SK-N-SH (cell line): ENCODE measurements around the gene FAM117B. TPM values are rescaled to one million over a fixed set of nuclear protein-coding genes. Genes with fewer than 3 reads are reported as not detected.

Experiments used
- CTCF ChIA-PET: fragments of 300-600, 350-600 bp; formaldehyde crosslinking; extraction: SDS; loops from one replicate; lab custom pipeline; 2021; lab: Yijun Ruan, JAX
- POLR2A ChIA-PET: fragments of 350-600 bp; sonication (Branson Sonifier 250); formaldehyde crosslinking; extraction: SDS; loops from one replicate; lab custom pipeline; 2020; ENCODE audit warnings: antibody characterized with exemption, inconsistent platforms; lab: Yijun Ruan, JAX
- DNase-seq: peaks from one replicate; pipeline ENCODE4 v3.0.0; 2012
- H2AFZ ChIP-seq: fragments of 200-600 bp; sonication (generic); 2 replicates; pipeline ENCODE4 v1.8.1; 2016; ENCODE audit warnings: antibody characterized with exemption, mild to moderate bottlenecking, low read depth
- H3F3A ChIP-seq: fragments of 200-600 bp; sonication (generic); replicated peaks from 2 replicates; pipeline ENCODE3; 2016; ENCODE audit warnings: antibody characterized with exemption, mild to moderate bottlenecking; ENCODE audit not compliant: insufficient read depth
- H3K27ac ChIP-seq, 2 experiments: fragments of 200-500 bp in 1 of 2; fragments of 200-600 bp in 1 of 2; sonication (Bioruptor generic) in 1 of 2; sonication (generic), shearing (Covaris generic) in 1 of 2; 2 replicates each; pipeline versions ENCODE4 v1.5.1 to v1.6.1; 2014 to 2016; ENCODE audit warnings: low read depth in 2 of 2, inconsistent platforms in 1 of 2, low read length in 1 of 2, mild to moderate bottlenecking in 1 of 2, mixed read lengths in 1 of 2
- H3K27me3 ChIP-seq: fragments of 200-600 bp; sonication (generic), shearing (Covaris generic); 2 replicates; pipeline ENCODE4 v1.6.1; 2016; ENCODE audit warnings: mixed run types; ENCODE audit not compliant: insufficient read depth
- H3K36me3 ChIP-seq, 2 experiments: fragments of 200-500 bp in 1 of 2; fragments of 200-600 bp in 1 of 2; sonication (Bioruptor generic) in 1 of 2; sonication (generic) in 1 of 2; replicated peaks in 1 of 2; 2 replicates each; pipeline versions ENCODE3 to v1.5.1; 2014 to 2016; ENCODE audit warnings: low read length in 1 of 2, mild to moderate bottlenecking in 1 of 2; ENCODE audit not compliant: insufficient read depth in 2 of 2, control insufficient read depth in 1 of 2
- H3K4me1 ChIP-seq, 2 experiments: fragments of 200-500 bp in 1 of 2; fragments of 200-600 bp in 1 of 2; sonication (Bioruptor generic) in 1 of 2; sonication (generic), shearing (Covaris generic) in 1 of 2; 2 replicates each; pipeline versions ENCODE4 v1.5.1 to v1.6.1; 2014 to 2016; ENCODE audit warnings: low read depth in 1 of 2, low read length in 1 of 2, mixed run types in 1 of 2; ENCODE audit not compliant: insufficient read depth in 2 of 2, control insufficient read depth in 1 of 2
- H3K4me2 ChIP-seq: fragments of 200-600 bp; sonication (generic), shearing (Covaris generic); 2 replicates; pipeline ENCODE4 v1.6.1; 2017; ENCODE audit warnings: mixed run types
- H3K4me3 ChIP-seq, 2 experiments: fragments of 200-500 bp in 1 of 2; fragments of 200-600 bp in 1 of 2; sonication (Bioruptor generic) in 1 of 2; sonication (generic), shearing (Covaris generic) in 1 of 2; 2 replicates each; pipeline versions ENCODE4 v1.5.1 to v1.8.1; 2014 to 2016; ENCODE audit warnings: low read depth in 2 of 2, inconsistent platforms in 1 of 2, low read length in 1 of 2, mild to moderate bottlenecking in 1 of 2, mixed read lengths in 1 of 2, moderate library complexity in 1 of 2
- H3K79me2 ChIP-seq: fragments of 200-600 bp; sonication (generic); 2 replicates; pipeline ENCODE4 v1.8.1; 2017; ENCODE audit warnings: mild to moderate bottlenecking; ENCODE audit not compliant: insufficient read depth
- H3K9ac ChIP-seq: fragments of 200-600 bp; sonication (generic); 2 replicates; pipeline ENCODE4 v1.6.1; 2017; ENCODE audit warnings: mixed run types
- H3K9me2 ChIP-seq: fragments of 200-600 bp; sonication (generic); 2 replicates; pipeline ENCODE4 v1.6.1; 2017; ENCODE audit warnings: mixed run types
- H3K9me3 ChIP-seq: fragments of 200-600 bp; sonication (generic); 2 replicates; pipeline ENCODE4 v1.6.1; 2017; ENCODE audit warnings: mixed run types, mild to moderate bottlenecking, moderate library complexity
- H4K20me1 ChIP-seq: fragments of 200-600 bp; sonication (generic); 2 replicates; pipeline ENCODE4 v1.6.1; 2017; ENCODE audit warnings: mild to moderate bottlenecking, mixed run types; ENCODE audit not compliant: insufficient read depth
- ELF1 ChIP-seq: IDR thresholded peaks from 2 replicates; pipeline ENCODE4 v1.4.0; 2012
- EP300 ChIP-seq, 2 experiments: IDR thresholded peaks; 2 replicates each; pipeline versions ENCODE4 v1.4.0 to v1.6.1; 2012; ENCODE audit warnings: borderline replicate concordance in 1 of 2, low read depth in 1 of 2, low read length in 1 of 2
- FOSL2 ChIP-seq: IDR thresholded peaks from 2 replicates; pipeline ENCODE4 v1.4.0; 2012; ENCODE audit warnings: low read depth, mild to moderate bottlenecking, moderate library complexity, borderline replicate concordance
- FOXJ3 ChIP-seq: sonication (generic); formaldehyde crosslinking; IDR thresholded peaks from 2 replicates; pipeline ENCODE4 v1.5.1; 2020; ENCODE audit warnings: mild to moderate bottlenecking, missing genetic modification reagents
- FOXM1 ChIP-seq: IDR thresholded peaks from 2 replicates; pipeline ENCODE4 v1.4.0; 2012; ENCODE audit warnings: low read depth, mild to moderate bottlenecking
- MEF2A ChIP-seq: IDR thresholded peaks from 2 replicates; pipeline ENCODE4 v1.4.0; 2012; ENCODE audit warnings: low read depth, borderline replicate concordance
- NFIC ChIP-seq: IDR thresholded peaks from 2 replicates; pipeline ENCODE4 v1.4.0; 2012; ENCODE audit warnings: borderline replicate concordance
- POLR2AphosphoS5 ChIP-seq: IDR thresholded peaks from 2 replicates; pipeline ENCODE4 v1.6.1; 2012; ENCODE audit warnings: low read depth, low read length
- RCOR1 ChIP-seq: fragments of 150-350 bp; IDR thresholded peaks from 2 replicates; pipeline ENCODE4 v1.6.1; 2017; ENCODE audit warnings: antibody characterized with exemption, low read length
- RFX5 ChIP-seq: IDR thresholded peaks from 2 replicates; pipeline ENCODE4 v1.6.1; 2012; ENCODE audit warnings: mild to moderate bottlenecking, improper control_type of control experiment, low read length
- SMC3 ChIP-seq: IDR thresholded peaks from 2 replicates; pipeline ENCODE4 v1.6.1; 2012; ENCODE audit warnings: low read depth, low read length, improper control_type of control experiment
- TAF1 ChIP-seq: IDR thresholded peaks from 2 replicates; pipeline ENCODE4 v1.6.1; 2012; ENCODE audit warnings: low read depth, mild to moderate bottlenecking, low read length, moderate library complexity, borderline replicate concordance
- USF1 ChIP-seq: IDR thresholded peaks from 2 replicates; pipeline ENCODE4 v1.4.0; 2012; ENCODE audit warnings: low read depth, borderline replicate concordance
- WGBS: methylation state at CpG from one replicate; pipeline ENCODE4 v1.1.6; 2017; ENCODE audit warnings: low lambda C conversion rate; 5-methylcytosine and 5-hydroxymethylcytosine counted together
- polyA plus RNA-seq, 3 experiments: library from polyadenylated mRNA; depleted of rRNA; stranded (reverse); fragments of >200 nt; gene quantifications; 2 replicates each; pipeline ENCODE4 v1.2.3, GENCODE V29; 2012
- TF ChIP-seq, protein P1 (sequence below): fragments of 150-350 bp; IDR thresholded peaks from 2 replicates; pipeline ENCODE4 v1.6.1; 2017; ENCODE audit warnings: antibody characterized with exemption, low read length, low read depth, borderline replicate concordance
- TF ChIP-seq, protein P2 (sequence below): fragments of 200-600 bp; sonication (generic); IDR thresholded peaks from 2 replicates; pipeline ENCODE4 v1.6.1; 2017; ENCODE audit warnings: antibody characterized with exemption, mild to moderate bottlenecking, moderate library complexity
- TF ChIP-seq, protein P3 (sequence below): IDR thresholded peaks from 2 replicates; pipeline ENCODE4 v1.6.1; 2012; ENCODE audit warnings: mild to moderate bottlenecking, low read depth, low read length, moderate library complexity

Gene FAM117B
- polyA plus RNA-seq, 1 of the 3 experiments (the other 2 are of a cell fraction), result 0.90 TPM

GRCh38 chr2:202604699-202605098 is 30.1 kb upstream of the FAM117B start:
- H3K9me3 ChIP-seq, result no peaks in the 10 kb centered on the region
- H2AFZ ChIP-seq, result no peak overlapping the region
- DNase-seq, result no peak
- no peaks in the 10 kb centered on the region for H3K4me1 ChIP-seq
- no peaks in the 10 kb centered on the region for H3K79me2 ChIP-seq
- POLR2A ChIA-PET, result no interaction called here
- H4K20me1 ChIP-seq, result no peaks in the 10 kb centered on the region
- TF ChIP-seq RCOR1 (no peak), FOXJ3 (CRISPR knock-in tag) (no peak), SMC3 (no peak), POLR2AphosphoS5 (no peak), ELF1 (no peak), NFIC (no peak), RFX5 (no peak), EP300 (IDR thresholded peaks at IDR 0.05; ENCODE audit: borderline replicate concordance in 1 of 2, low read depth in 1 of 2, low read length in 1 of 2) (no peak), USF1 (no peak), FOSL2 (no peak), TAF1 (no peak), MEF2A (no peak), FOXM1 (no peak)
- TF ChIP-seq, protein P1, sequence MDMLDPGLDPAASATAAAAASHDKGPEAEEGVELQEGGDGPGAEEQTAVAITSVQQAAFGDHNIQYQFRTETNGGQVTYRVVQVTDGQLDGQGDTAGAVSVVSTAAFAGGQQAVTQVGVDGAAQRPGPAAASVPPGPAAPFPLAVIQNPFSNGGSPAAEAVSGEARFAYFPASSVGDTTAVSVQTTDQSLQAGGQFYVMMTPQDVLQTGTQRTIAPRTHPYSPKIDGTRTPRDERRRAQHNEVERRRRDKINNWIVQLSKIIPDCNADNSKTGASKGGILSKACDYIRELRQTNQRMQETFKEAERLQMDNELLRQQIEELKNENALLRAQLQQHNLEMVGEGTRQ, result no peak
- TF ChIP-seq, protein P2, sequence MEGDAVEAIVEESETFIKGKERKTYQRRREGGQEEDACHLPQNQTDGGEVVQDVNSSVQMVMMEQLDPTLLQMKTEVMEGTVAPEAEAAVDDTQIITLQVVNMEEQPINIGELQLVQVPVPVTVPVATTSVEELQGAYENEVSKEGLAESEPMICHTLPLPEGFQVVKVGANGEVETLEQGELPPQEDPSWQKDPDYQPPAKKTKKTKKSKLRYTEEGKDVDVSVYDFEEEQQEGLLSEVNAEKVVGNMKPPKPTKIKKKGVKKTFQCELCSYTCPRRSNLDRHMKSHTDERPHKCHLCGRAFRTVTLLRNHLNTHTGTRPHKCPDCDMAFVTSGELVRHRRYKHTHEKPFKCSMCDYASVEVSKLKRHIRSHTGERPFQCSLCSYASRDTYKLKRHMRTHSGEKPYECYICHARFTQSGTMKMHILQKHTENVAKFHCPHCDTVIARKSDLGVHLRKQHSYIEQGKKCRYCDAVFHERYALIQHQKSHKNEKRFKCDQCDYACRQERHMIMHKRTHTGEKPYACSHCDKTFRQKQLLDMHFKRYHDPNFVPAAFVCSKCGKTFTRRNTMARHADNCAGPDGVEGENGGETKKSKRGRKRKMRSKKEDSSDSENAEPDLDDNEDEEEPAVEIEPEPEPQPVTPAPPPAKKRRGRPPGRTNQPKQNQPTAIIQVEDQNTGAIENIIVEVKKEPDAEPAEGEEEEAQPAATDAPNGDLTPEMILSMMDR, result no peak
- TF ChIP-seq, protein P3, sequence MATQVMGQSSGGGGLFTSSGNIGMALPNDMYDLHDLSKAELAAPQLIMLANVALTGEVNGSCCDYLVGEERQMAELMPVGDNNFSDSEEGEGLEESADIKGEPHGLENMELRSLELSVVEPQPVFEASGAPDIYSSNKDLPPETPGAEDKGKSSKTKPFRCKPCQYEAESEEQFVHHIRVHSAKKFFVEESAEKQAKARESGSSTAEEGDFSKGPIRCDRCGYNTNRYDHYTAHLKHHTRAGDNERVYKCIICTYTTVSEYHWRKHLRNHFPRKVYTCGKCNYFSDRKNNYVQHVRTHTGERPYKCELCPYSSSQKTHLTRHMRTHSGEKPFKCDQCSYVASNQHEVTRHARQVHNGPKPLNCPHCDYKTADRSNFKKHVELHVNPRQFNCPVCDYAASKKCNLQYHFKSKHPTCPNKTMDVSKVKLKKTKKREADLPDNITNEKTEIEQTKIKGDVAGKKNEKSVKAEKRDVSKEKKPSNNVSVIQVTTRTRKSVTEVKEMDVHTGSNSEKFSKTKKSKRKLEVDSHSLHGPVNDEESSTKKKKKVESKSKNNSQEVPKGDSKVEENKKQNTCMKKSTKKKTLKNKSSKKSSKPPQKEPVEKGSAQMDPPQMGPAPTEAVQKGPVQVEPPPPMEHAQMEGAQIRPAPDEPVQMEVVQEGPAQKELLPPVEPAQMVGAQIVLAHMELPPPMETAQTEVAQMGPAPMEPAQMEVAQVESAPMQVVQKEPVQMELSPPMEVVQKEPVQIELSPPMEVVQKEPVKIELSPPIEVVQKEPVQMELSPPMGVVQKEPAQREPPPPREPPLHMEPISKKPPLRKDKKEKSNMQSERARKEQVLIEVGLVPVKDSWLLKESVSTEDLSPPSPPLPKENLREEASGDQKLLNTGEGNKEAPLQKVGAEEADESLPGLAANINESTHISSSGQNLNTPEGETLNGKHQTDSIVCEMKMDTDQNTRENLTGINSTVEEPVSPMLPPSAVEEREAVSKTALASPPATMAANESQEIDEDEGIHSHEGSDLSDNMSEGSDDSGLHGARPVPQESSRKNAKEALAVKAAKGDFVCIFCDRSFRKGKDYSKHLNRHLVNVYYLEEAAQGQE, result no peak
- no peak overlapping the region for H3K9ac ChIP-seq
- no peaks in the 10 kb centered on the region for H3K27me3 ChIP-seq
- no peak overlapping the region for H3K4me2 ChIP-seq
- no peaks in the 10 kb centered on the region for H3K9me2 ChIP-seq
- CTCF ChIA-PET, result no interaction called here
- no peak overlapping the region for H3K4me3 ChIP-seq
- no peaks in the 10 kb centered on the region for H3F3A ChIP-seq
- no peak overlapping the region for H3K27ac ChIP-seq
- no peaks in the 10 kb centered on the region for H3K36me3 ChIP-seq
- 97% methylated on average over 3 of the region's 4 CpGs for WGBS
